CD1c-positive myeloid dendritic cell (primary cell): ENCODE data around the gene SH3RF3.

Source experiments
- DNase-seq: peaks from one replicate; pipeline ENCODE4 v3.0.0-alpha.2; 2016; ENCODE audit errors: extremely low spot score

The SH3RF3 gene

DNA sequence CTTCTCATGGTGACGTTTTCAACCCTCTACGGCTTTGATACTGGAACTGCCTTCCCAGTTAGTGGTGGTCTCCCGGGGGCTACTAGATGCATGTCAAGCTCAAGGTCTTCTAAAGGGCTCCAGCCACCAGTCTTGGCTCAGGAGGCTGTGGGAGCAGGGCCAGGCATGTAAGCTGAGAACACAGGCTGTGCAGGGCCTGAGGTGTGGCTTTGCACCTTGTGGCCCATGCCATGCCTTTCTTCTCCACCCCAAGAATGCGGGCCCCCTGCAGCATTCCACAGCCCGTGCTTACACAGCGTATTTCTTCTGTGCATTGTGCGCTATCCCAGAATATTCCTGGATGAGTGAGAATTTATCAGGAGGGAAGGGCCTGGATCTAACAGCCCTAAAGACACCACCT, 339.9 kb downstream of the SH3RF3 start:
- DNase-seq = no peak

DNA sequence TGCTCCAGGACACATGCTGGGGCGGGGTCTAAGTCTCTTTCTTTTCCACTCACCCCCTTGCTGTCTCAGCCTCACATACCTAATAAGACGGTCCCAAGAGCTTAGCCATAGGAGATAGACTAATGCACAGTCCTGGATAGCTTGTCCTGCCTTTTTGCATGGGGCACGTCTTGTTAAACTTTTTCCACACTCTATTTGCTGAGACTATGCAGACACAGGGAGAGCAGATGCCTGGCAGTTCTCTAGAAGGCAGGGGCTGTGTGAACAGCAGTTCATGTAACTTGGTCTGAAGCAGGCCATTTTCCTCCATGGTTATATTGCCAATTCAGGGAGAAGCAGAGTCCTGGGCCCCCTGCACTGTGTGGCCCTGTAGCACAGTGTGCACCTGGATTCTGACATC, 342.7 kb downstream of the SH3RF3 start:
- no peak for DNase-seq

DNA sequence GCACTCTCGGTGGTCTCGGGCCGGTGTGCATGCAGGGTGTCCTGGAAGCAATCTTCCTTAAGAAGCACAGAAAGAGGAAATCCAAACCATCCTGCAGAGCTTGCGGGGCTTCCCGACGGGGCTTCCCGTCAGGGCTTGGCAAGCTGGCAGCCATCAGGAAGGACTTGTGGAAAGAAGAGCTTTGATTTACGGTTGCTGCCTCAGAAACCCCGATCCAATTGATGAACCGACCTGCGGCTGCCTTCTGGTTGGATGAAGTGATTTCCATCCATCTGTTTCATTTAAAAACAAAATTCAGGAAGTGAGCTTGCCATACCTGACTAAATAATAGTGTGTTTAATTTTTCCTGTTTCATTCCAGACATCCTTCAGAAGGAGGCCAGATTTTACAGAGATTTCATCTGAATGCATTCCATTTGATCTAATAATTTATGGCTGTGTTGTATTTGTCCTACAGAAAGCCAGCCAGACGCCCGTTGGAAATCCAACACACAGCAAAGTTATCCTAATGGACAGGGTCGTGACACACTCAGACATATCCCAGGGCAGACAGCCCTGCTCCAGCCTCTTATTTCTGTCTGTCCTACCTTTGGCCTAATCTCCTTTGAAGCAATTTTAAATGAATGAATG, 343.4 kb downstream of the SH3RF3 start:
- no peak for DNase-seq

DNA sequence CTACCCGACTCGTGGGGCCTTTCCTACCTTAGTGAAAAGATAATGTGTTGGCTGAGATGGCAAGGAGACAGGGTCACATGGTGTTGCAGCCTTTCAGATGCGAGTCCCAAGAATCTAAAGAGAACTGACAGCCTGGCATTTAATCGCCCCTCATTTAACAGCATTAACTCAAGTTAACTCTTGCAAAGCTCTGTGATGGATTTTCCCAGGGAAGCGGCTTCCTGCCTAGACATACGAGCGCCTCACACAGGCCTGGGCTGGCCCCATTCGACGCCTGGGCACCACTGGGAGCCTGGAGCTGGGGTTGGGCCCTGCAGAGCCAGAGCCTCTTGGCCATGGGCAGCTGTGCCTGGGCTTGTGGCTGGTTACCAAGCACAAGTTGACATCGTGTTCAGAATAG, 344.0 kb downstream of the SH3RF3 start:
- DNase-seq = no peak

DNA sequence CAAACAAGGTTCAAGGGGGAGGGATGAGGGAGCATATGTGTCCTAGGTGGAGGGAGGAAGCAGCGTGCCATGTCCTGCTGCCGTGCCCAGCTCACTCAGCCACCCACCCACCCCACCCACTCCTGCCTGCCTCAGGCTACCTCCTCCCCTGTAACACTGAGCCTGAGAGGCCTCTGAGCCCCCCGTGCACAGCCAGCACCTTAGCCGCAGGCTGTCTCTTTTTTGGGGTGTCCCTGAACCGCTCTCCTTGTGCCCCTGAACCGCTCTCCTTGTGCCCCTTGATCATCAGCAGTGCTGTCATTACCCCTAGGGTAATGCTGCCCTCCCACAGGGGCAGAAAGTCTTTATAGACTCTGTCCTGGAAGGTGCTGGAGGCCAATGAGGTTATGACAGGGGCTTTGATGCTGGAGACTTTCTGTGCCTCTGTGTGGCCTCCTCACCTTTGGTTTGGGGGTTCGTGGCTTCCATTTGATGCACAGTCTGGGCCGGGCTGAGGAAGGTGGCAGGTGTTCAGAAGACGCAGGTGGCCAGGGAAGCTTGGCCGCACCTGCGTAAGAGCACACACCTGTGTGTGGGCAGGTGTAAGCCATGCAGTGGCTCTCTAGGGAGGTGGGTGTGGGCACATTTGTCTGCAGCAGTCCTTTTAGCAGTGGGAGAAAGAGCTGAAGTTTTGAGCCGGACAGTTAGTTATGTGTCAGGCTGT, 344.8 kb downstream of the SH3RF3 start:
- no peak for DNase-seq

DNA sequence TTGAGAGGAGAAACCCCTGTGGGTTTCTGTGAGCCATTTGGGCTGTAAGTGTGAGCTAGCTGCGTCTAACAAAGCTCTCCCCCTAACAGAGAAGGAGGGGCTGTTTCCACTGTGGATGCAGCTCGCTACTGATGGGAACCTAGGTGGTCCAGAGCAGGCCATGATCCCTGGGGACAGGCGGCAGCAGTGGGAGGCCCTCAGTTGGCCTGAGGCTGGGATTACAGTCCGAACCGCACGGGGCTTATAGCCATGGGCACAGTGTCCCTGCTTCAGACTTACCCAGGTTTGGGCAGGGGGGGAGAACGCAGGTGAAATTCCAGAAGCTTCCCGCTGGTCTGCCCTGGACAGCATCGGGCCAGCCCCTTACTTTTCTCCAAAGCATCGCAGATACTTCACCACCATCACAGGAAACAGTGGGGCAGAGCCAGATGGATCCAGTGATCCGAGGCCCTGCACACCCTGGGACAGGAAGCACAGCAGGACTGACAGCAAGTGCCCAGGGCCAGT, 345.4 kb downstream of the SH3RF3 start:
- no peak for DNase-seq

DNA sequence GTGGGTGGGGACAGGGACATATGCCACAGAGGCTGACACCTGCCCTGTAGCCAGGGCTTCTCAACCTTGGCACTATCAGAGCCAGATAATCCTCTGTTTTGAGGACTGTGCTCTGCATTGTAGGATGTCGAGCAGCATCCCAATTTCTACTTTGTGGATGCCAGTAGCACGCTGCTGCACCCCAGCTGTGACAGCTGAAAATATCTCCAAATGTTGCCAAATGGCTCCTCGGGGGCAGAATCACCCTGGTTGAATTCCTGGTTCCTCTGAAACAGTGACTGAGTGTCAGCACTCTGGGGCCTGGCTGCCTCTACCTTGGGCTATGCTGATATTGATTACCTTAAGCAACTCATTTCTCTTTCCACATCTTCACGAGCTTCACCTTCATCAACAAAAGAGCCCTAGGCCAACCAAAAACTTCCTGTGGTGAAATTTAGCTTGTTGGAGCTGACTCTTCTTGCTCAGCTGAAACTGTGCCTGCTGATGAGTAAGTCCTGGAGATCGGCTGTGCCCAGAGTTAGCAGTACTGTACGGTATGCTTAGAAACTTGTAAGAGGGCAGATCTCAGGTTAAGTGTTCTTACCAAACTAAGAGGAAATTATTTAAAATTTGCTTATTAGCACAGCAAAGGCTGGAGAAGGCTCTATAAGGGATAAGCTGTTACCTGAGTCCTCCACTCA, 346.7 kb downstream of the SH3RF3 start:
- DNase-seq = no peak

DNA sequence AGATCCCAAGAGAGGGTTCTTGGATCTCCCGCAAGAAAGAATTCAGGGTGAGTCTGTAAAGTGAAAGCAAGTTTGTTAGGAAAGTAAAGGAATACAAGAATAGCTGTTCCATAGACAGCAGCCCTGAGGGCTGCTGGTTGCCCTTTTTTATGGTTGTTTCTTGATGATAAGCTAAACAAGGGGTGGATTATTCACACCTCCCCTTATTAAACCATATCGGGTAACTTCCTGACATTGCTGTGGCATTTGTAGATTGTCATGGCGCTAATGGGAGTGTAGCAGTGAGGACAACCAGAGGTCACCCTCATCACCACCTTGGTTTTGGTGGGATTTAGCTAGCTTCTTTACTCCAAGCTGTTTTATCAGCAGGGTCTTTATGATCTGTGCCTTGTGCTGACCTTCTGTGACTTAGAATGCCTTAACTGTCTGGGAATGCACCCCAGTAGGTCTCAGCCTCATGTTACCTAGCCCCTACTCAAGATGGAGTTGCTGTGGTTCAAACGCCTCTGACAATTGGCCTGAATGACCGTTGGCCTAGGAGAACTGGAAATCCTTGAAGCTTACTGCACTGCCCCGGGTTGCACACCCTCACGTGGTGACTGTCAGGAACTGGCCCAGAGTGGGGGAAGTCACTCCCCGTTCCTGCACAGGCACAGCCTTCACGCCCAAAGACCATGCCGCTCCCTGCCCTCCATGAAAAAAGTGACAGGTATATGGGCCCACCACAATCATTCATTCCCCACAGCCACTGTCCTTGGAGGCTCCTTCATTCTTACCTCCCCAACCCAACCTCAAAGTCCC, 347.8 kb downstream of the SH3RF3 start:
- DNase-seq = no peak

DNA sequence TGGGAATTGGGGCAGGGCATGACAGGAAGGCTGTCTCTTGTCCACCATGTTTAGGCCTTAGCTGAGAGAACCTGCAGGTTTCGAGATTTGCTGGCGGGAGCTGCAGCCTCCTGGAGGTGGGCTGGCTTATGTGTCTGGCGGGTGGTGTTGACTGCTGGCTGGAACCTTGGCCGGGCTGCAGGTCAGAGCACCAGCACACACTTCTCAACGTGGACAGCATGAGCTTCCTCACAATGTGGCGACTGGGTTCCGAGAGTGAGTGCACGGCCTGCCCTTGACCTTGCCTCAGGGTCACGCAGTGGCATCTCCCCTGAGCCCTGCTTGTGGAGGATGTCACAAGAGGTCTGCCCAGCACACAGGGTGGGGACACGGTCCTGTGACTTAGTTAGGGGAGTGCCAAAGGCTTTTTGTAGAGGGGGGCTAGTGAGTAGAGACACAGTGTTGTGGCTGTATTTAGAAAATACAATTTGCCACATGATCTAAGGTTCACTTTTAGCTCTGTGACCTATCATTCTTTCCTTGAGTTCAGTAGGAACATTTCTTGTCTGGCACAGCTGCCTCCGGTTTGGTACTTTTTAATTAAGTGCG, 350.0 kb downstream of the SH3RF3 start:
- no peak for DNase-seq

DNA sequence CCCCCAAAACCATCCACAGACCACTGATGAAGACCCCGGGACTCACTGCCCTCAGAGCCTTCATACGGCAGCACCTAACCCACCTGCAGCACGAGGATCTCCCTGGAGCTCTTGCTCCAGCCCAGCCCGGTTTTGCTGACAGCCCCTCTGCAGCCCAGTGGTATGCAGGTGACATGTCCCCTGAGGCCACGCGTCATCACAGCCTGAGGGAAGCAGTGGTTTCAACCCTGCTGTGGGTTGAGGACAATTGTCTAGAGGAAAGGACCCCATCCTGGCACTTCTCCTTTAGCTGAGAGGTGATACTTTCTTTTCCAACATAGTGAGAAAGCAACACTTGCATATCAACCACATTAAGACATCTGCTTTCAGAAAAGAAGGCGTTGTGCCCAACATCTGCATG, 350.8 kb downstream of the SH3RF3 start:
- no peak for DNase-seq

DNA sequence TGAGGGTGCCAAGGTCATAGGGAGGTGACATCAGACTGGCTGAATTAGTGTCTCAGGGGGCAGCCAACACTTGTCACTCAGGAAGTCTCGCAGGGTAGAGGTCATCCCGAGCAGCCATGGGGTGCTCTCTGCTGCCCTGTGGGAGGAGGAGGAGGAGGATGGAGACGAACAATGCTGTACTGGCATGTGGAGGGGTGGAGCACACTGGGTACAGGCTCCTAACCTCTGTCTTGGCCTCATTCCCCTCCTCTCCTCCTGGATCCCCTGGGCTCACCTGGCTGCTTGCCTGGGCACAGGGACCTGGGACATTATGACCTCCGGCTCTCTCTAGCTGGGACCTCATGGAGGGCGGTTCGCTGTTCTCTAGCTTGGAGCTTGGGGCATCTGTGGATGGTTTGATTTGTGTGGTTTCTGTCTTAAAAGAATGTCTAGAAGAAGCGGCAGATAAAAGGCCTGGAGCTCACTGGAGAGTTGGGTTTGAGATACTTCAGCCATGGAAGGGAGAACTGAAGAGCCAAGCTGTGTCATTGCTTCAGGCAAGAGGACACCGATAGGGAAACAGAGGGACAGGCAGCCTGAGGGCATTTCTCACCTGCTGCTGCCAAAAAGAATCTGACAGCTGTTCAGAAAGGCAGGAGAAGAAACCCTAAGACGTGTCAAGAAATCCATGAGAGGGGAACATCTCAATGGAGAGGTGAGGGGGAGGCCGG, 351.6 kb downstream of the SH3RF3 start:
- no peak for DNase-seq

DNA sequence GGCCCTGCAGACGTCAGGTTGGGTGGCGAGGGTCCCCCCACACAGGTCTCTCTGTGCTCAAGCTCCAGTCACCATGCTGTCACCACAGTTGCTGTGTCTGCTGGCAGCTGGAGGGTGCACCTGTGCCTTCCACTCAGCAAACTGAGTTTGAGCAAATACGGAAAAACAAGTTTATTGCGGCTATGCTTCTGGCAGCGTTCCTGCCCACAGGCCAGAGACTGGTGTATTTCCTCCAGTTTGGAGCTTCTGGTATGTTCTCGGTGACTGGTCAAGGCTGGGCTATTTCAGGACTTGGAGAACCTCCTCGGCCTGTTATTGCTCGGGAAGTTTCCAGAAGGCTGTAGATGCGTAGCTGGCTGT, 352.2 kb downstream of the SH3RF3 start:
- DNase-seq = no peak

DNA sequence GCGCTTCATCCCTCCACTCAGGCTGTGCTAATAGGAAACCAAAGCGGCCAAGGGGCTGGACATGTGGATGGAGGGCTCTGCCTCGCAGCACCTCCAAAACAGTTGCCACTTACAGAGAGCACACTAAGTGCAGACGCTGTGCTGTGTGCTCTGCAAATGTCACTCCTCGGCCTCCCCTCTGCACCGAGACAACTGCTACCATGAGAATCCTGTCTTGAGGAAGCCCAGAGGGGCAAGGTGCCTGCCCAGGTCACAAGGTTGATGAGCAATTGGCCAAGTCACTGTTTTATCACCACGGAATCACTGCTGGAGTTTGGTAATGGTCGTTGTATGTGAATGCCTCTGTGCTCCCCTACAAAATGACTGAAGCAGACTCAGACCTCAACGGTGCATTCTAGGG, 352.6 kb downstream of the SH3RF3 start:
- no peak for DNase-seq

DNA sequence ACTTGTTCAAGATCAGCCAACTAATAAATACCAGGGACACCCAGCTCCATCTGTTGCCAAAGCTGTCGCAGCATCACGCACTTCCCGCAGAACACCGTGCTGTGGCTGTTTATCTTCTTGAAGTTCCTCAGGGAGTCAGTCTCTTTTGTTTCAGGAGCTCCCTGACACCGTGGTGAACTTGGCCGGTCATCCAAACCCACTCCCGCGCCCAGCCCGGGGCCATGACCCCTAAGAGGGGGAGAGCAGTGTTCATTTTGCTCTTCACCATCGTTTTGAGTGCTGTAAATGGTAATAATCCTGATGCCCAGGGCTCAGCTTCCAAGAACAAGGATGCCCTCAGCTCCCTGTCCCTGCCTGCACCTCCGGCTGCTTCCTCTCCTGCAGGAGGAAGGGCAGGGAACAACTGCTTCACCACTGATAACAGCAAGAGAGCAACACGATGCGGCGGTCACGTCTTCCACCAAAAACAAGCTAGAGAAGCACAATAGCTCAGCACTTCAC, 353.4 kb downstream of the SH3RF3 start:
- DNase-seq = no peak

DNA sequence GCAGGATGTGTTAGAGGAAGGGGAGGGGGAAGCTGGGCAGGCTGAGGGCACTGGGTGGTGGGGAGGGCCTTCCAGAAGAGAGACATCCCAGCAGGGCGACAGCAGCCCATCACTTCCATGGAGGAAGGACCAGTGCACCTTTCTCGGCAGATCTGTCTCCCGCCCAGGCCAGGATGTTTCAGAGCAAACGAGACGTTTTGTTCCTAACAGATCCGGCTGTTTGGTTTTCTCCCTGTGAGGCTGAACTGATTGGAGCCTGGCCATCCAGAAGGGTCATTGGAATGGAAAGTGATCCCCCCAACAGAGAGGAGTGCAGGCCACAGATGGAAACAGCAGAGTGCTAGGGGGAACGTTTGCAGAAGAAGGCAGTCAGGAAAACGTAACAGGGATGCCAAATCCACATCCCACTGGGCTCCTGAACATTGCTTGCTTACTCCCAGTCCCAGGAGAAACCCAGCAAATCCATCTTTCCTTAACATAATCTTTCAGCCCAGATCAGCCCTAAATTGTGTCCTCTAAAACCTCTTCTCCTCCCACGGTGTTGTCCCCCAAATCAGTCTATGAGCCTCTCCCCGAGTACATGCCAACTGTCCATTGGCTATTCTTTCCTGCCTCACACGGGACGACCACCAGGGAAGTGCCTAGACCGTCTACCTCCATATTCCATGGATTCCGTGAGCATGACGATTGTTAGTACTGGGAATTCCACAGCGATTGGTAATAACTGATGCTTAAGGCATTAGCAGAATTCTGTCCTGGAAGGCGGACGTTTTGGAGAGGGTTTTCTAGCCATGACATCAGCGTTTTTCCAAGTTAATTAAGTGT, 357.9 kb downstream of the SH3RF3 start:
- no peak for DNase-seq

DNA sequence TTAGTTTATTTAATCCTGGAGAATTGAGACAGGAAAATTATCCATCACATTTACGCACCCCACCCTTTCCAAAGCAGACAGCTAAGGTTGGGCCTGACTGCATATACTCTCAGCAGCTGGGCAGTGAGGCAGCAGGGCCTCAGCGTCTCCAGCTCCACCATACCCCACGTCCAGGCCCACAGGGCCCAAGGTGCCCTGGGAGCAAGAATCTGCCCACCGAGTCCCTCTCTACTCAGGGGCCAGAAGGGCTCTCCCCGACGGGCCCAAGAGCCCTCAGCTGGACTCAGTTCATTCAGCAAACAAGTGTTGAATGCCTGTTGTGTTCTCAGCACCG, 358.5 kb downstream of the SH3RF3 start:
- DNase-seq = no peak

DNA sequence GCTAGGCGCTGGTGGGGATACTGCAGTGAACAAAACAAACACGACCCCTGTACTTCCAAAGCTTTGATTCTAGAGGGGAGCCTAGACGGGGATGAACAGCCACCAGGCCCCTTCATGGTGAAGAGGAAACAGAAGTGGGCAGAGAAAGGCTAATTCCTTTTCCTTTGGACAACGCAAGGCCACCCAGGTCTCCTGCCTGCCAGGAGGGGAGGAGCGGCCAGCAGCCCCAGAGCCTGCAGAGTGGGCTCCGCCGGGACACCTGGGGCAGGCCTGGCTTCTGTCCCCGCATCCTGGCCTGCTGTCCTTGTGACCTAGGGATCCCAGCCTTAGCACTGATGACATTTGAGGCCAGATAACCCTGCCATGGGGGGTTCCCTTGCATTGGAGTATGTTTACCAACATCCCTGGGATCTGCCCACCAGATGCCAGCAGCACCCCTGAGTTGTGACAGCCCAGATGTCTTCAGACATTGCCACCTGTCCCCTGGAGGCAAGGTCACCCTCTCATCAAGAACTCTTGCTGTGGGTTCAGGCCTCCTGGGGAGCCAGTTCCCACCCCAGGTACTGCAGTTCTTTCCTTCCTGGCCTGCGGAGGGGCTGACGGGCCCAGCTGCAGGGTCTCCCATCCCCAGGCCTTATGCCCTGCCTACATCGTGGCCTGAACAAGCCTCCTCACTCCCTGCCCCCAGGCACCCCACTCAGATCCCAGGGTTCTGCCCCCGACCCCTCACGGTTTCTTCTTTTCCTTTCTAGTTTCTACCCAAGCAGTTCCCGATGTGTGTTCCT, 359.1 kb downstream of the SH3RF3 start:
- no peak for DNase-seq

DNA sequence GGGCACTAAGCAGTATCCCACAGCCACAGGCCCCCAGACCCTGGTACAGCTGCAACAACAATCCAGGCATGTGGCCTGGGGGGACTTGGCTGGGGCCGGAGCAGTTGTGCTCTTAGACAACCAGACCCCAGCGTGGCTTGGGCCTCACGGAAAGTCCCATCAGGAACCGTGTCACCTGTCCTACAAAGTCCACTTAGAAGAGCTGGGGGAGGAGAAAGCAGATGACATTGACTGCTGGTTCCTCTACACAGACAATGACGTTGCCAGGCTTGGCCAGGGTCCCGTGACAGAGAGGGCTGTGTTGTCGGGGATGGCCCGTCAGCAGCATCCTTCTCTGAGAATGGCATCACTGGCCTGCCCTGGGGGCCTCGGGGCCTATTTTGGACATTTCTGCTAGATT, 360.3 kb downstream of the SH3RF3 start:
- DNase-seq = no peak

DNA sequence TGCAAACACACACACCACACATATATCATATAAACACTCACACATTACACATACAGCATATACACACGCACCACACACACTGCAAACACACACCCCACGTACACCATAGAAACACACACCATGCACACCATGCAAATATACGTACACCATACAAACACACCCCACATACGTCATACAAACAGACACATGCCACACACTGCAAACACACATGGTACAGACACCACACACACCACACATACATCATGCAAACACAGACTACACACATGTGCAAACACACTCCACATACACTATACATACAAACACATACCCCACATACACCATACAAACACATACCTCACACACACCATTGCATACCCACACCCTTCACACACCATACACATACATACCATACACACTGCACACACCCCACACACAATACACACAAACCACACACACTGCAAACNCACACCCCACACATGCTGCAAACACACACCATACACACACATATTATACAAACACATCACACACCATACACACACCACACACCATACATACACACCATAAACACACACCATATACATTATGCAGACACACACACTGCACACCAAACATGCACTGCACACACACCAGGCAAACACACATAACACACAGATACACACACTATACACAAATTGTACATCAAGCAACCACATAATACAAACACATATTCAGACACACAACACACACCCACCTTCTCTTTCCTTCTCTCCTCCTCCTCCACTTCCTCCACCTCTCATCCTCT, 364.4 kb downstream of the SH3RF3 start:
- DNase-seq = no peak
